Measurements from ENCODE around the gene POTED.
"Not testable (repeated sequence)": the region's sequence is repeated elsewhere in the genome, so short reads cannot be mapped to it uniquely, and the experiment has no call there.

POTED gene

DNA sequence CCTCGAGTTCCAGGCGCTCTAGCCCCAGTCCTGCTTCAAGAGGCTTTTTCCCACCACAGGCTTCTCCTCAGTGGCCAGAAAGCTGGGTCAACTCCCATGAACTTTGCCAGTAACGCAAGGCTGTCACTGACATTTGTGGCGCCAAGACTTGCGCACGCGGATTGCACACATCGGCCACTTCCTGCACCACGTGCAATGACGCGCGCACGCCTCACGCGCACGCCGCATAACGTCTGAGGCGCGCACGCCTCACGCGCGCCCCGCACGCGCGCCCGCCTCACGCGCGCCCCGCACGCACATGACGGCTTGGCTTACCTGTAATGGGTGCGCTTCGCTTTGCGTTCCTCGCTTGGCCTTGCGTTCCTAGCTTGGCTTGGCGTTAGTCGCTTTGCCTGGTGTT is at the start of gene POTED:
TSS of gene POTED (plus strand) at position 301 of the 400 bp plus-strand sequence. CDS start 452 bp downstream, outside the sequence.
- not testable (repeated sequence) for DNase-seq (ENCODE audit: low read depth)

DNA sequence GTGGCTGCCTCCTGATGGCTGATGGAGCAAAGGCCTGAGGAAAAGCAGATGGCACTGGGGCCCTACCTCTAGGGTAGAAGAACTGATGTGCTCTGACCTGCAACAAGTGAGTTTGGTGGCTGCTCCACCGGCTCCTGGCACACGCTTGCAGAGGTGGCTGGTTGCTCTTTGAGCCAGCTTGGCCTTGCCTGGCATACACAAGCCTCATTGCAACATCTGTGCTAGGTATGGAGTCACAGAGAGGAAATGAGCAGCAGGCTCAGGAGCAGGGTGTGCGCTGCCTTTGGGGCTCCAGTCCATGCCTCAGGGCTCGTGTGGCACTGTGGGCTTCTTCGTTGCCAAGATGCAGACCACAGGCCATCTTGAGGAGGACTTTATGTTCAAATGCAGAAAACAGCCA is 40.5 kb downstream of the POTED start:
- not testable (repeated sequence) for DNase-seq (ENCODE audit: low read depth)

DNA sequence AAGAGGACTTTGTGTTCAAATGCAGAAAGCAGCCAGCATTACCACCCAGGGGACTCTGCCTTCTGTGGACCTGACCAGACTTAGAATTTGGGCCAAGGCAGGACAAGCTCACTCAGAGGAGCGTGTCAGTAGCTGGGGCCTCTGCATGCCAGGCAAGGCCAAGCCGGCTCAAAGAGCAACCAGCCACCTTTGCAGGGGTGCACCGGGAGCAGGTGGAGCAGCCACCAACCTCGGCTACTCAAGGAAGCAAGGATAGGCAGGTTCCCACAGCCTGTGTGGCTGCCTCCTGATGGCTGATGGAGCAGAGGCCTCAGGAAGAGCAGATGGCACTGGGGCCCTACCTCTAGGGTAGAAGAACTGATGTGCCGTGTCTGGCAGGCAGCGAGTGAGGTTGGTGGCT is 42.2 kb downstream of the POTED start:
- DNase-seq (ENCODE audit: low read depth), result not testable (repeated sequence)
